NCI-H1092 treated with DMSO at 0.1 percent for 48 hours (cell line): Measurements from ENCODE around the gene FOXR1.

ENCODE experiments used
- DNase-seq: peaks from one replicate; lab custom pipeline; 2025; lab: John Stamatoyannopoulos, UW

FOXR1 gene

GRCh38 chr11:118971646-118972045, at the start of gene FOXR1:
FOXR1 (plus strand) TSS chr11:118971761; CDS start chr11:118971932, 171 bp downstream.
- no peak for DNase-seq

- no peak for DNase-seq
These were observed 49.4 kb upstream of the FOXR1 start for GRCh38 chr11:118921929-118922744.

DNA sequence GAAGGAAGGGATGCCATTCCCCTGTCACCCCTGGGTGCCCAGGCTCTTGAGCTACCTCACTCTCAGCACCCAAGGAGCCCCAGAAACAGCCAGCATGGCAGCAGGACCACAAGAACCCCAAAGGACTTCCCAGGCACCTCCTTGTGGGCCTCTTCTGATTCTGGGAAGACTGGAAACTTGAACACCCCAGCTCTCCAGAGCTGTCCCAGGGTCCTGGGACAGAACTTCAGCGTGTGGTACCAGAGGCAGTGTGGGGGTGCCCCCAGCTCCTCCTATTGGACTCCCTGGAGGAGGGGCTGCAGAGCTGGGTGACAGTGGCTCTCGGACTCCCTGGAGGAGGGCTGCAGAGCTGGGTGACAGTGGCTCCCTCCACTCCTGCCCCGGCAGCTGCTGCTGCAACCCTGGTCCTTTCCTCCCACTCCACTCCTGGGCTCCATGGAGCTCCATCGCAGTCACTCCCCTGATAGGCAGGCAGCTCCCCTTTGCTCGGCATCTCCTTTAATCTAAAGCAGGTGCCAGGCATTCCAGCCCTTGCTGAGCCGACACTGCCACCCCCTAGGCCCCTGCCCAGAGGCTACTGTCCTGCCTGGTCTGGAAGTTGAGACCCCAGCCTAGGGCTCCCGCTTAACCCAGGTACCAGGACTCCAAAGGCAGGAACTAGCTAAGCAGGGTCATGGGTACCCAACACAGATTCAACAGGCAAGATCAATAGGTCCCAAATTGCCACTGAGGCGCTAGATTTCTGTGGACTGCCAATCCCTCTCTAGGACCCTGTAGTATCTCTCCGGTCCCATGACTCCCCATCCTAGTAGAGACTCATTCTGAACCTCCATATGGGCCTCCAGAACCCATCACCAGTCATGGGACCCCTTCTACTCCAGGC, 48.6 kb upstream of the FOXR1 start:
- no peak for DNase-seq

- DNase-seq: no peak
These were observed 47.6 kb upstream of the FOXR1 start for GRCh38 chr11:118923721-118924587.

GRCh38 chr11:118924591-118925585, 46.7 kb upstream of the FOXR1 start:
- peak; percentile 49 for DNase-seq

- no peak for DNase-seq
These were observed 43.9 kb upstream of the FOXR1 start for GRCh38 chr11:118927554-118928100.

GRCh38 chr11:118928101-118928869, 43.3 kb upstream of the FOXR1 start:
- peak; percentile 90 for DNase-seq

GRCh38 chr11:118928870-118929500, 42.6 kb upstream of the FOXR1 start:
- DNase-seq: peak; percentile 66

DNA sequence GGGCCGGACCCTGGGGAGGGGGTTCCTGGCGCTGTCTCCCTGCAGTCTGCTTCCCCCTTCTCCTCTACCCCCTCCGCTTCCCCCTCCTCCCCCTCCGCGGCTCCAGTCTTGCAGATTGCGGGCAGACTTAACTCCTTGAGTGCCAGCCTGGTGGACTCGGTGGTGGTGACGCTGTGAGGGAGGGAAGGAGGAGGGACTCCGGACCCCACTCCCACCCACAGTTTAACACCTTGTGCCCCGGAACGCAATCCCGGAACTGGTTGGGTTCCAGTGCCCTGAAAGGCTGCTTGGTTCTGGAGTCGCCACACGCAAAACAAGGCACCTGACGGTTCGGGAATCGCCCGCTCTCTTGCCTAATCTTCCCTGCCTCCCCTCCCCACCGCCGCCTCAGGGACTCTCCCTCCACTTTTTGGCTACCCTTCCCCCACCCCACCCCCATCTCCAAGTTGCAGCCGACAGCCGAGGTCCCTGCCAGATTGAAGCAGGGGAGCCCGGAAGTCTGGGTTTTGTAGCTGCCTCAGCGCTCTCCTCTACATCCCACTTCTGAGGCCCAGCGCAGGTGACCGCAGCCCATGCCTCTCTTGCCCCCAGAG, 42.0 kb upstream of the FOXR1 start:
- peak; percentile 66 for DNase-seq

DNA sequence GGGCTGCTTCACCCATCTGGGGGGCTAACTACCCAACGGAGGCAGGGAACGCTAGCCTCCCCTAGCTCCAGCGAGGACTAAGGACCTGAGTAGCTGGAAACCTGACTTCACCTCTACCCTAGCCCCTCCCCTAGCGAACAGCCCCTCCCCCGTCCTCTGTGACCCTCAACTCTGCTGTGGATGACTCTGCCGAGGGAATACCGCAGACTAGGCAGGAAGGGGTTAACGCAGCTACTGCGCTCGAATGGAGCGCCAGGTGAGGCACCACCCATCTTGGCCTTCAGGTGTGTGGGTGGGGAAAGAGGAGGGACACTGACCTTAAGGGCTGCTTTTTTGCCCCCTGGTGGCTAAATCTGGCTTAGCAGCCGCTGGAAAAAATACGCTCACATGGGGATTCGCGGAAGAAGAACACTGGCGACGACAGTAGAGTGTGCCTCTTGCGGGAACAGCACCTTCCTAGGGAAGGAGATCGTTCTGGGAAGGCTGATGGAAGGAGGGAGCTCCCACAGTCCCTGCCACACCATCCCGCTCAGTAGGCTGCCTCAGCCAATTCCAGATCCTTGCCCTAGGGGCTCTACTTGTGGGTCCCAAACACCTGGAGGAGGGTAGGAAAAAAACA, 41.4 kb upstream of the FOXR1 start:
- DNase-seq: peak; percentile 78

- no peak for DNase-seq
These were observed 40.0 kb upstream of the FOXR1 start for GRCh38 chr11:118931571-118931970.

DNA sequence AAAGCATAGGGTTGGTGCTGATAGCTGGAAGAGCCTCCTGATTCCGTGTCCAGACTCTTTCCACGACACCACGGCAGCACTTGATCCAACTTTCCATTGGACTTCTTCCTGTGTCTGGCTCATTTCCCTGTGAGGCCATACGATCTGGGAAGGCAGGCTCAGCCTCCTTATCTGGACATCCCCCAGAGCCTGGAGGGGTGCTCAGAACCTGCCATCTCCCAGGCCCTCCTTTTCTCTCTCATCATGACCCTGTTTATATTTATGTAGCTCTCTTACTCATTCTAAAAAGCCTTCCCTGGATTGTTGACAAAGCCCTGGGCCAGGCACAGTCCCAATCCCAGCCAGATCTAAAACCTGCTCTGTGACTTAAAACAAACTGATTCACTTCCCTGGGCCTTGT, 38.1 kb upstream of the FOXR1 start:
- no peak for DNase-seq

GRCh38 chr11:118935376-118935775, 36.2 kb upstream of the FOXR1 start:
- no peak for DNase-seq

DNA sequence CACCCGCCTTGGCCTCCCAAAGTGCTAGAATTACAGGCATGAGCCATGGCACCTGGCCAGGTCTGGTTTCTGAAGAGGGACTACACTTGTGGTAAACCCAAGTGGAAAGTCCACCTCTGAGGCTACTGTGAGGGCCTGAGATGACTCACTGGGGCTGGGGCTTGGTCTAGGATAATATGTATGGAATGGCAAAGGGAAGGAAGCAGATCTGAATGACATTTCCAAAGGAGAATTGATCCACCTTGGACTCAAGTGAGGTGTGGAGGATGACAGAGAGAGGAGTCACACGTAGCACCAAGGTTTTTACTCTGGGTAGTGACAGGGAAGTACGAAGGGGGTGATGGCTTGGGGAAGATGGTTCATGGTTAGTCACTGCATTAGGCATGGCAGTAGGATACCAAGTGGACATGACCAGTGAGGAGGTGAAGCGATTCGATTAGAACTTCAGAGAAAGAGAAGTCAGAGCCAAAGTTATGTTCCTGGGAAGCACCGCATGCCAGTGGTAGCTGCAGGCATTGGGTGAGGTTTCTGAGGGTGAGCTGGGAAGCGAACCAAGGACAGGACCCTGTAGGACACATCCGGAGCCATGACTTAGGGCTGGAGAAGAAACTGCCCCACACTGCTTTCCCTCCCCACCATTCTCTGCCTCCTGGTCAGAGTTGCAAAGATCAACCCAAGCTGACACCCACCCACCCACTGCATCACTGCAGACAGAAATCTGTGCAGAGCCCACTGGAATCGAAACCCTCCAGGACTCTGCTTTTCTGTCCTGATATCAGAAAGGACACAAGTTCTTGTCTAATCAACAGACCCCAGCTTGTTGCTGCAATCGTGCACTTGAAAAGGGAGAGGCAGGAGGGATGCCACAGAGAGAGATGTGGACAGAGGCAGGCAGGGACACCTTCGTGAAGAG, 32.8 kb upstream of the FOXR1 start:
- DNase-seq: no peak

DNA sequence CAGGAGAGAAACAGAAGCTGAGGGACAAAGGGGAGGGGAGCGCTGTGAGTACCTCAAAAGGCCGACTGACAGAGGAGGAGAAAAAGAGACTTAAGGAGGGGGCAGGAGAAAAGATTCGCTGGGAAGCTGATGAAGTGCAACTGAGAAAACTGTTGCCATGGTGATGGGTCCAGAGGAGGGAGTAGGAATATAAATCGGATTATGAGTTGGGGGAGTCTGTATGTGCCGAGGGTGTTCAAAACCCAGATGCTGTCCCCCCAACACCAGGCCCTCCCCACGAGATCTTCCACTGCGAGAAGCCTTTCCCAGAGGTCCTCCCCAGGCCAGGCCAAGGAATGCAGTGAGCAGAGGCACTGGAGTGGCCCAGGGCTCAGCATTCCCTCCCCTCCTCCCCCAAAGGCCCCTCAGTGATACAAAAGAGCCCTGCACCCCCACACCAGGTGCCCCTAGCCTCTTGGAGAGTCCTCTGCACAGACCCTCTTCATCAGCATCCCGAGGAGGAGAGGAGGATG, 32.1 kb upstream of the FOXR1 start:
- no peak for DNase-seq

DNA sequence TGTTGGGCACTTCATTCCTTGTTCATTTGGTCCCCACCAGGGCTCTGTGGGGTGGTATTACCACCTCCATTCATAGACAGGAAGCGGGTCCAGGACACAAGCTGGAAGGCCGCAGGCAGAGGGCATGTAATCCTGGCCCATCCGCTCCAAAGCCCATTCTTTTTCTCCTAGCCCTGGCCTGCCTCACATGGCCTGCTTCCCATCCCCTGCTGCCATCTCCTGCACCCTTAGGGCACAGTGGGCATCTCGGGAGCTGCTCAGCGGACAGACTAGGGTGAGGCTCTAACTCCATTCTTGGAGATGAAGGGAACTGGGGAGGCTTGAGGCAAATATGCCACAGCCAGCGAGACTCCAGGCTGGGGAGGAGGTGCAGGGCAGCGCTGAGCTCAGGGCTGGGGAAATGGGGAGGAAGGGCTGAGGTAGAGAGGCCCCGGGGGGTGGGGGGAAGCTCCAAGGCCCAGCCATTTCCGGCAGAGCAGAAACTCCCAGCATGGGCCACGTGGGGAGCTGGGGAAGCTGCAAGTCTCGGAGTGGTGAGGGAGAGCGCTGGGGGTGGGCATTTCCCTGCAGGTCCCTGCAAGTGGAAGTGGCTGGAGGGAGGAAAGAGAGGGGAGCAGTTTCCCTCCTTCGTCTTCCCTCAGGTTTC, 31.5 kb upstream of the FOXR1 start:
- no peak for DNase-seq

GRCh38 chr11:118947091-118947490, 24.5 kb upstream of the FOXR1 start:
- DNase-seq: no peak
